Muscle of leg (tissue), 11 donors: ENCODE results near the gene WDFY2. TPM values are rescaled to one million over a fixed set of nuclear protein-coding genes. Genes with fewer than 3 reads are reported as not detected.

Experiments used
- DNase-seq: peaks from one replicate; pipeline ENCODE4 v3.0.0; 2013
- H3K27ac ChIP-seq: one replicate; pipeline ENCODE4 v1.5.1; 2013; ENCODE audit warnings: mild to moderate bottlenecking, low read length, control low read depth
- H3K27me3 ChIP-seq: one replicate; pipeline ENCODE4 v1.6.1; 2013; ENCODE audit warnings: low read length; ENCODE audit not compliant: control insufficient read depth, insufficient read depth
- H3K36me3 ChIP-seq: one replicate; pipeline ENCODE4 v1.6.1; 2013; ENCODE audit warnings: low read length; ENCODE audit not compliant: control insufficient read depth, insufficient read depth
- H3K4me1 ChIP-seq: one replicate; pipeline ENCODE4 v1.6.1; 2013; ENCODE audit warnings: low read length; ENCODE audit not compliant: control insufficient read depth, insufficient read depth
- H3K4me3 ChIP-seq: one replicate; pipeline ENCODE4 v1.5.1; 2013; ENCODE audit warnings: low read length, control low read depth
- H3K9me3 ChIP-seq: replicated peaks from 2 replicates; pipeline ENCODE4 v1.6.1; 2013; ENCODE audit warnings: low read depth, low read length; ENCODE audit not compliant: control insufficient read depth
- WGBS: methylation state at CpG from one replicate; pipeline ENCODE4 v1.1.5; 2013; ENCODE audit warnings: missing lambda C conversion rate; ENCODE audit not compliant: insufficient coverage; 5-methylcytosine and 5-hydroxymethylcytosine counted together
- polyA plus RNA-seq, 8 donors: library from polyadenylated mRNA; unstranded; fragments of 120-200 nt; gene quantifications; one replicate each; pipeline versions ENCODE4 v1.2.1 to v1.2.3, GENCODE V29; 2013; ENCODE audit warnings: inconsistent platforms in 1 of 8, low replicate concordance in 1 of 8; ENCODE audit not compliant: insufficient read length in 8 of 8, insufficient read depth in 1 of 8
- total RNA-seq: library from RNA; stranded (reverse); fragments of 120-200 nt; gene quantifications from one replicate; pipeline ENCODE4 v1.2.4, GENCODE V29; 2013

Gene WDFY2
- total and polyA plus RNA-seq, 9 donors = 4.3 to 9.6 (median 6.5) TPM

GRCh38 chr13:51719394-51719793 lies 135.1 kb downstream of the WDFY2 start:
- Histone ChIP-seq H3K4me1 (no peaks in the 10 kb centered on the region), H3K27me3 (no peaks in the 10 kb centered on the region), H3K36me3 (no peaks in the 10 kb centered on the region), H3K9me3 (no peaks in the 10 kb centered on the region), H3K27ac (no peak overlapping the region), H3K4me3 (no peak overlapping the region)
- no peak for DNase-seq
- WGBS = 91% methylated on average over 1 of the region's 1 CpG

DNA sequence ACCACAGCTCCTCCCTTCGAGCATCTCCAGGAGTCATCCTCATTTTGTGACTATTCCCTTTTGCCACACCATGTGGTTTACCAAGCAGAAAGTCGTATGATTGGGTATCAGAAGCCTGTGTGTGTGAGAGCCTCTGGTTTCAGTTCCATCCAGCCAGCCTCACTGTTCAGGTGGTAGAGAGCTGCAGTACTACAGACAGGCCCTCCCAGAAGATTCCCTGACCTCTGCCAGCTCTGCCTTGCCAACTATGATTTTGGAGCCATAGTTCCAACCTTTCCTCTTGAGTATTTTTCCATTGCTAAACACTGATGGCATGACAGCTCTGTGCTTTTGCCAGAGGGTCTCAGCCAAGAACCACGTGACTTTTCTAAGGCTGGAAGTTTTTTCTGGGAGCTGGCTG lies 137.2 kb downstream of the WDFY2 start:
- Histone ChIP-seq H3K4me3 (no peak overlapping the region), H3K27me3 (no peaks in the 10 kb centered on the region), H3K36me3 (no peaks in the 10 kb centered on the region), H3K9me3 (no peaks in the 10 kb centered on the region), H3K4me1 (no peaks in the 10 kb centered on the region), H3K27ac (peak overlapping the region; percentile 43)
- peak; percentile 88 for DNase-seq
- no CpG with 5 or more reads among the region's 3 CpGs for WGBS

DNA sequence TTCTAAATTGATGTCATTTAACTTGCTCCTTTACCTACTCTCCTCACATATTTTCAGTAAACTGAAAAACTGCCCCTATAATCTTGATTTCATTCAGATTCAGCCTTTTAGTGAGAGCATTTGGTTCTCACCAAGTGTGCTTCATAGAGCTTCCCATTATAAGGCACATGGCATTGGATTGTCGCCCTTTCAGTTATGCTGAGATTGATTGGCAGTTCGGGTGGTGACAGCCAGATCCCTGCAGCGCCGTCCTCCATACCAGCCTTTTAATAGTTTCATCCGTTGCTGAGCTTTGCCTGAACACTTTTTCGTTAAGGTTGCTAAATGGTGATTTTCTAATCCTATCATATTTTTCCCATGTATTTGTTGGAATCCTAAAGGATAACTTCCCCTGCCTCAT lies 139.3 kb downstream of the WDFY2 start:
- 100% methylated on average over 1 of the region's 6 CpGs for WGBS
- H3K27me3 ChIP-seq = no peaks in the 10 kb centered on the region
- DNase-seq = no peak
- H3K27ac ChIP-seq = no peak overlapping the region
- H3K4me3 ChIP-seq = no peak overlapping the region
- peaks cover 2% of the 10 kb centered on the region for H3K4me1 ChIP-seq
- H3K36me3 ChIP-seq = no peaks in the 10 kb centered on the region
- H3K9me3 ChIP-seq = no peaks in the 10 kb centered on the region

DNA sequence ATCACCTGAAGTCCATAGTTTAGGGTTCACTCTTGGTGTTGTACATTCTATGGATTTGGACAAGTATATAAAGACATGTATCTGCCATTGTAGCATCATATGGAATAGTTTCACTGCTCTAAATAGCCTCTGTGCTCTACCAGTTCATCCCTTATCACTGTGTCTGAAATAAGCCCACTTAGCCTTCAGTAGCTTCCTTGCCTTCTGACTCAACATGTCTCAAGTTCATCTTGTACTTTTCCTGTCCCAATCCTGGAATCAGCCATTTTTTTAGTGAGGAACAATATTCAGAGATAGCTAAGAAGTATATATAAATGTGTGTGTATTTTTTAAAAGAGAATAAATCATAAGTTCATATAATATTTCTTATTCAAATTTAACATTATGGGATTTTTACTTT lies 140.5 kb downstream of the WDFY2 start:
- Histone ChIP-seq H3K27me3 (no peaks in the 10 kb centered on the region), H3K36me3 (no peaks in the 10 kb centered on the region), H3K4me1 (peaks cover 8% of the 10 kb centered on the region), H3K4me3 (no peak overlapping the region), H3K27ac (no peak overlapping the region), H3K9me3 (no peaks in the 10 kb centered on the region)
- DNase-seq = no peak

- Histone ChIP-seq H3K27ac (peak overlapping the region; percentile 49), H3K9me3 (no peaks in the 10 kb centered on the region), H3K36me3 (no peaks in the 10 kb centered on the region), H3K4me1 (peaks cover 20% of the 10 kb centered on the region), H3K27me3 (no peaks in the 10 kb centered on the region), H3K4me3 (no peak overlapping the region)
- 83% methylated on average over 1 of the region's 3 CpGs for WGBS
- peak; percentile 73 for DNase-seq
Measured at GRCh38 chr13:51726446-51727193, 142.4 kb downstream of the WDFY2 start.

- H3K27me3 ChIP-seq = no peaks in the 10 kb centered on the region
- H3K4me1 ChIP-seq = peaks cover 20% of the 10 kb centered on the region
- DNase-seq = peak; percentile 41
- 100% methylated on average over 2 of the region's 8 CpGs for WGBS
- H3K9me3 ChIP-seq = no peaks in the 10 kb centered on the region
- no peaks in the 10 kb centered on the region for H3K36me3 ChIP-seq
- no peak overlapping the region for H3K4me3 ChIP-seq
- no peak overlapping the region for H3K27ac ChIP-seq
Measured at GRCh38 chr13:51727634-51728274, 143.5 kb downstream of the WDFY2 start.

DNA sequence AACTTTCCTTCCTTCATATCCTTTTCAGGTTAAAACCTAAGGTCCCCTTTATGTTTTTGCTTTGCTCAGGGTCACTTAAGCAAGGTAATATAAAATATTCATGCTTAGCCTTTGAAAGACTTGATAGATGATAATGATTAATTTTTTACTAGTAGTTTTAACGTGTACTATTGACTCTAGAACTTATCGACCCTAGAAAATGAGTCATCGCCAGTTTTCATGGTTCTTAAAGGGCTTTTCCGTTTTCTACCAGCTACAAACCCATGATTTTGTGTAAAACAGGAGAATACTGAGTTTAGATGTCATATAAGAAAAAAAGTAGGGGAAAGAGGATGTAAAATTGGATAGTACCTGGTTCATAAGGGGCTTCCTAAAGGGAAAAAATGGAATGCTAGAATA lies 144.0 kb downstream of the WDFY2 start:
- no peak for DNase-seq
- no peaks in the 10 kb centered on the region for H3K9me3 ChIP-seq
- 100% methylated on average over 1 of the region's 4 CpGs for WGBS
- no peak overlapping the region for H3K4me3 ChIP-seq
- no peaks in the 10 kb centered on the region for H3K36me3 ChIP-seq
- no peak overlapping the region for H3K27ac ChIP-seq
- peaks cover 20% of the 10 kb centered on the region for H3K4me1 ChIP-seq
- H3K27me3 ChIP-seq = no peaks in the 10 kb centered on the region

DNA sequence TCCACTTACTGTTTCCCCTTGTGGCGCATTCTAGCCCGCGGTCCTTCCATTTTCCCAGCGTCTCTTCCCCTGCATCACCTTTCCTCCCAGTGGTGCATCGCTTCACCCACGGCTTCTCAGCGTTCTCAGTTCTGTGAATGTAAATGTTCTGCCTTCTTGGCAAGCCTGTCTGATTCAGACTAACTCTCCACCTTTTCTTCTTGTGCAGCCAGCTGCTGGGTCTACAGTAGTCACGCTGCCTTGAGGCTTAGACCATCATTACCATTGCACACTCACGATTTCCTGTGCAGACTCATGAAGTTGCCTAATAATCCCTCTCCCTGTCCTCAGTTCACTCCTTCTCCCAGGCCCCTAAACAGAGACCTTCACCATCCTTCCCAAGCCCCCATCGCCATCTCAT lies 144.7 kb downstream of the WDFY2 start:
- no peaks in the 10 kb centered on the region for H3K36me3 ChIP-seq
- H3K4me3 ChIP-seq = no peak overlapping the region
- H3K27me3 ChIP-seq = no peaks in the 10 kb centered on the region
- H3K9me3 ChIP-seq = no peaks in the 10 kb centered on the region
- no peak overlapping the region for H3K27ac ChIP-seq
- DNase-seq = no peak
- peaks cover 20% of the 10 kb centered on the region for H3K4me1 ChIP-seq
- 84% methylated on average over 10 of the region's 10 CpGs for WGBS

- no peaks in the 10 kb centered on the region for H3K27me3 ChIP-seq
- H3K9me3 ChIP-seq = no peaks in the 10 kb centered on the region
Measured at GRCh38 chr13:51729866-51730553, 145.7 kb downstream of the WDFY2 start.

GRCh38 chr13:51730927-51731326 lies 146.7 kb downstream of the WDFY2 start:
- Histone ChIP-seq H3K4me1 (peaks cover 20% of the 10 kb centered on the region), H3K27me3 (no peaks in the 10 kb centered on the region), H3K36me3 (peaks cover 3% of the 10 kb centered on the region), H3K27ac (peak overlapping the region; percentile 73), H3K9me3 (no peaks in the 10 kb centered on the region), H3K4me3 (no peak overlapping the region)
- no CpG with 5 or more reads among the region's 1 CpG for WGBS
- DNase-seq = no peak

More at GRCh38 chr13:51729866-51730553, 145.7 kb downstream of the WDFY2 start:
- 26% methylated on average over 9 of the region's 11 CpGs for WGBS
- DNase-seq = peak; percentile 89
- no peak overlapping the region for H3K4me3 ChIP-seq
- H3K4me1 ChIP-seq = peaks cover 20% of the 10 kb centered on the region
- H3K36me3 ChIP-seq = no peaks in the 10 kb centered on the region
- peak overlapping the region; percentile 73 for H3K27ac ChIP-seq
